Brain pericyte (primary cell): ENCODE measurements around the gene ROCK2.
"Not testable (repeated sequence)": the region's sequence is repeated elsewhere in the genome, so short reads cannot be mapped to it uniquely, and the experiment has no call there.

Source experiments
- DNase-seq: peaks from one replicate; pipeline ENCODE4 v3.0.0-alpha.2; 2012; ENCODE audit warnings: low read depth, low spot score

ROCK2 gene

DNA sequence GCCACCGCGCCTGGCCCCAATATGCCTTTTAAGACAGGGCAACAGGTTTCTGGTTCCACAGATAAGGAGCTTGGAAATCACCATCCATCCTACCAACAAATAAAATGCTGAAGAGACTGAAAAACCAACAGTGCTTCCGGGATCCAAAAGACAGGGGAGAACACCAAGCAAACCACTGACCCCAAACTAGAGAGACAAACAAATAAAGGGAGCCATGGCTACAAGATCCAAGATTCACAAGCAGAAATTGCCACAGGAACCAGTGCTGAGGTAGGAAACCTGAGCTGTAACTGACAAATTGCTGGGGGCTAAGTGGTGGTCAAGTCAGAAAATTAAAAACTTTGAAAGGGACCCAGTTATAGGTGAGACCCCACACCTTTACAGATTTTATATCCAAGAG is 76.5 kb downstream of the ROCK2 start:
- DNase-seq: no peak

DNA sequence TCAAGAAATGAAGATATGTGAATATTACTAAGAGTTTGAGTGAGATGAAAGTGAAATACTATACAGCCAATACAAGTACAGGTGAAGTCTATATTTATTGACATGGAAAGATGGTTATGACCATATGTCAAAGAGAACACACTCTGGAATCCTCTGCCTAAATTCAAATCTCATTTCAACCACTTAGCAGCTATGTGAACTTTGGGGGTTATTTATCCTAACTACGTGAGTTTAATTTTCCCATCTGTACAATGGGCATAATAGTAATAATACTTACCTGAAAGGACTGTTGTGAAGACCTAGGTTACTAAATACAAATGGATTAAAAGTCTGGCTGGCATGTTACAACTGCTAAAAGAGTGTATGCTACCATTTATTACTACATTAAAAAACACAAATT is 79.6 kb downstream of the ROCK2 start:
- no peak for DNase-seq

DNA sequence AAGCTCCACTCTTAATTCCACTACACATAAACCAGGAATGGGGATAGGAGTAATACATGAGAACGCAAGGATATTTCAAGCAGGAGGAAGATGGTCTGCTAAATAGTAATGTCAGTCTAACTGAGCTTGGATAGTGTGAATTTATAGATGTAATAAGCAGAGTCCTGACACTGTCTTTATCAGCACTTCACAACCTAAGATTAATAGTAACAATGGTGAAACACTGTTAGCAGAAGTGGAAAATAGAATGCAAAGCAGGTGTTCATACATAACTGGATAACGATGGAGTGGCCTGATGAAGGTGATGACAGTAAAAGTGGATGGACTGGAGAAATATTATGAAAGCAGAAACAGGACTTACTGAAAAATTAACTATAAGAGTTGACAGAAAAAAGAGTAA is 80.4 kb downstream of the ROCK2 start:
- no peak for DNase-seq

DNA sequence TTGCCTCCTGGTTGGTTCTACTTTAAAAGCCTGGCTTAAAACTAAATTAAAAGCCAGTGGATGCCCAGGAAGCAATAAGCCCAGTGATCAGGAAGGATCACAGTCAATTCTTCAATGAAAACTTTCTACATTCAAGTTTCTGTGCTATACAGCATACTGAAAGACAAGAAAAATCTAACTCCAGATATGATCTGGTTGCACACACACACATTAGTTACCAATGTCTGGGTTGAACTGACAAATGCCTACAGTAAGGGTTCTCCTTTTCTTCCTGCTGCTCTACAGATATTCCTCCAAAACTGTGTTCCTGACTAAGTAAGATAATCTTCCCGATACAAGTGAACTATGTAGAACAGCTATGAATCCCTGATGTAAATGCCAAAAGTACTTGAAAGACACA is 81.3 kb downstream of the ROCK2 start:
- DNase-seq: no peak

DNA sequence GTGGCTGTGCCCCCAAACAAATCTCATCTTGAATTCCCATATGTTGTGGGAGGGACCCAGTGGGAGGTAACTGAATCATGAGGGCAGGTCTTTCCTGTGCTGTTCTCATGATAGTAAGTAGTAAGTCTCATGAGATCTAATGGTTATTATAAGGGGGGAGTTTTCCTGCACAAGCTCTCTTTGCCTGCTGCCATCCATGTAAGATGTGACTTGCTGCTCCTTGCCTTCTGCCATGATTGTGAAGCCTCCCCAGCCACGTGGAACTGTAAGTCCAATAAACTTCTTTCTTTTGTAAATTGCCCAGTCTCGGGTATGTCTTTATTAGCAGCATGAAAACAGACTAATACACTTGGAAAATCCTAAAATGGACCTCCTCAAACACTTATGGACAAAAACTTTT is 82.0 kb downstream of the ROCK2 start:
- not testable (repeated sequence) for DNase-seq

DNA sequence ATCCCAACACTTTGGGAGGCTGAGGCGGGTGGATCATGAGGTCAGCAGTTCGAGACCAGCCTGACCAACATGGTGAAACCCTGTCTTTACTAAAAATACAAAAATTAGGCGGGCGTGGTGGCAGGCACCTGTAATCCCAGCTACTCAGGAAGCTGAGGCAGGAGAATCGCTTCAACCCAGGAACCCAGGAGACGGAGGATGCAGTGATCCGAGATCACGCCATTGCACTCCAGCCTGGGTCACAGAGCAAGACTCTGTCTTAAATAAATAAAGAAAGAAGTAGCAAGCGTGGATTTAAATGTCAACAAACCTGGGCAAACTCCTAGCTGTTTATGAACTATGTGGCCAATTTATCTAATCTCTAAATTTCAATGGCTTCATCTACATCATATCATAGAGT is 82.9 kb downstream of the ROCK2 start:
- not testable (repeated sequence) for DNase-seq

DNA sequence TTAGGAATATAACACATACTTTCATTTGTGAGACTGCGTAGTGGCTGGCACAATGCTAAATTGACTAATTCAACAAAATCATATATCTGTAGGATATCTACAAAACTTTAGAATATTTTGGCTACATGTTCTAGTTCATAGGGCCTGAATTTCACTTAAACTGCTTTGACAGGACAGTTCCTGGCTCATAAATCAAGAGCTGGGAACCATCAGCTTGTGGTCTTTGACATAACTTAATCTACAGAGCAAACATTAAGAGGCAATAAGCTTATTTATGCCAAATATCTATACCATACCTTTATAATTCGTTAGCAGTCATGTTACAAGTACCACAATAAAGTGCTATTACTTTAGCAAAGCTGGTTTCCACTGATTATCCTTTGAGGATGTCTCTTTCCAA is 83.5 kb downstream of the ROCK2 start:
- DNase-seq: no peak

DNA sequence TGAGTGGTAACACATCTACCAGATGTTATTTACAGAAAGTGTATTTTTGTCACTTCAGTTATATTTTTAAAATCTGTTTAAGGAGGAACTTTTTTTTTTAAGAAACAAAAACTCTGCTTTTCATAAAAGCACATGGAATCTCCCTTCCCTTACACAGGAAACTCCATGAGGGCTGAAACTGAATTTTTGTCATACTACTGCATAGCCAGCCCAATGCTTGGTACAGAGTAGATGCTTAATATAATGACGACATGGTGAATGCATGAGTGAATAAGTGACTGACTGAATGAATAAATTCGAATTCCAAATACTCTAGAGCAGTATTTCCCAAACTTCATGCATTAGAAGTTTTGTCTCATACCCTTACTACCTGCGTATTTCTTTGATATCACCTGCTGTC is 86.5 kb downstream of the ROCK2 start:
- DNase-seq: no peak

DNA sequence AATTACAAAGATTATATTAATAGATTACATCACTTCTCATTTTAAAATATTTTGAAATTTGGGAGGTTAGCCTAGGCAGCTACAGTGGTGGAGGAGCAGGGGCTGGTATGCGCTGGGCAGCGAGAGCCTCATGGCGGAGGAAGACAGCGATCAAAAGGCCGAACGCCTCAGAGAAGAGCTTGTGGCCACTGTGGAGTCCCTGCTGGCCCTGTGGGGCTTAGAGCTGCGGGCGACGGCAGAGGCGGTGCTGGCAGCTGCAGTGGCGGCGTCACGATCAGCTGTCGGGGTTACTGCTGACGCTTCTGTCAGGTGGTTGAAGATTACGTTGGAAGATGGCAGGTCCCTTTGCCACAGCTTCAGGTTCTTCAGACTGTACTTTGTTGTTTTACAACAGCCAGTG is 87.4 kb downstream of the ROCK2 start:
- DNase-seq: no peak

DNA sequence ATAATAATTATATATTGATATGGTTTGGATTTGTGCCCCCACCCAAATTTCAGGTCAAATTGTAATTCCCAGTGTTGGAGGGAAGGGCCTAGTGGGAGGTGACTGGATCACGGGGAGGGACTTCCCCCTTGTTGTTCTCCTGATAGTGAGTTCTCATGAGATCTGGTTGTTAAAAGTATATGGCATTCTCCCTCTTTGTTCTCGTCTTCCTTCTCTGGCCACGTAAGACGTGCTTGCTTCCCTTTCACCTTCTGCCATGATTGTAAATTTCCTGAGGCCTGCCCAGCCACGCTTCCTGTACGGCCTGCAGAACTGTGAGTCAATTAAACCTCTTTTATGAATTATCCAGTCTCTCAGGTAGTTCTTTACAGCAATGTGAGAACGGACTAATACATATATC is 88.3 kb downstream of the ROCK2 start:
- DNase-seq: no peak

DNA sequence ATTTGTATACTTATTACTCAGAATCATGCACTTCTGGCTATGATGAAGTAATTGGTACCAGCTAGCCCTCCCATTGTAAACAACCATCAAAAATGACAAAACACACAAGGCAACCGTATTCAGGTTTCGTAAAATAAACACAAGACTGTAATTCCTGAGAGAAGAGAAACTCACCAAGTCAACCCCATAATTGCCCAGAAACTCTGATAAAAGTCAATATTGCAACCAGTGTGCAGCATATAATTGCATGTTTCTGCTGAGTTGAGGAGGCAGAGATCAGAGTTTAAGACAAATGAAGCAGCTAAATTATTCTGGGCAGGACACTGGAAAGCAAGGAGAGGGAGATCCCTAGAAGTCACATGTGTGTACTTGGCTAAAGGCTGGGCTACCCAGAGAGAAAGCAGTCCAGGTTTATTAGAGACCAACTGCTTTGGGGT is 90.3 kb downstream of the ROCK2 start:
- DNase-seq: no peak

DNA sequence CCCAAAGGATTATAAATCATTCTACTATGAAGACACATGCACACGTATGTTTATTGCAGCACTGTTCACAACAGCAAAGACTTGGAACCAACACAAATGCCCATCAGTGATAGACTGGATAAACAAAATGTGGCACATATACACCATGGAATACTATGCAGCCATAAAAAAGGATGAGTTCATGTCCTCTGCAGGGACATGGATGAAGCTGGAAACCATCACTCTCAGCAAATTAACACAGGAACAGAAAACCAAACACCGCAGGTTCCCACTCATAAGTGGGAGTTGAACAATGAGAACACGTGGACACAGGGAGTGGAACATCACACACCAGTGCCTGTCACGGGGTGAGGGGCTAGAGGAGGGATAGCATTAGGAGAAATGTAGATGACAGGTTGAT is 92.0 kb downstream of the ROCK2 start:
- not testable (repeated sequence) for DNase-seq

DNA sequence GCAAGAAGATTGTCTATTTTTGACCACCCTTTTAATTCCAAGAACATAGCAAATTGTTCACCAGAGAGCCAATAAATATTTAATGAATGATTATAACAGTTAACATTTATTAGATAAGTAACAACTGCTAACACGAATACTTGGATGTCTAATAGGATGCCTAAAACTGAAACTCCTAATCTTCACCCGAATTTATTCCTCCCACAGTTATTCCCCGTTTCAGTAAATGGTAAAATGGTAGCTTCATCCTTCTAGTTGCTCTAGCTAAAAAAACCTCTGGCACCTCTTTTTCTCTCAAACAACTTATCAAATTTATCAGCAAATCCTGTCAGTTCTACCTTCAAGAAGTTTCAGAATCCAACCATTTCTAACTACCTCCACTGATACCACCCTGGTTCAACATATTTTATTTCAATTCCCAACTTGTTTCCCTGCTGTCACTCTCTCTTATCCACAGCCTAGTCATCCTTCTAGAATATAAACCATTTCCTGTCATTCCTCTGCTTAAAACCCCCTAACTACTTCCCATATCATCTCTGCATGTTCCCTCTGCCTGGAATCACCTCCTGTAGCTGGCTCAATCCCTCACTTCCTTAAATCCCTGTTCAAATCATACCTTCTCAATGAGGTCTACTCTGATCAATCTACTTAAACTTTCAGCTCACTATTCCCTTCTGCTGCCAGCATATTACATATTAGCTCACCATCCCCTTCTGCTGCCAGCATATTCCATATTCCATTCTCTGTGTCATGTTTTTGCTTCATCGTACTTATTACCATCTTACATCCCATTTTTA is 93.8 kb downstream of the ROCK2 start:
- DNase-seq: no peak

DNA sequence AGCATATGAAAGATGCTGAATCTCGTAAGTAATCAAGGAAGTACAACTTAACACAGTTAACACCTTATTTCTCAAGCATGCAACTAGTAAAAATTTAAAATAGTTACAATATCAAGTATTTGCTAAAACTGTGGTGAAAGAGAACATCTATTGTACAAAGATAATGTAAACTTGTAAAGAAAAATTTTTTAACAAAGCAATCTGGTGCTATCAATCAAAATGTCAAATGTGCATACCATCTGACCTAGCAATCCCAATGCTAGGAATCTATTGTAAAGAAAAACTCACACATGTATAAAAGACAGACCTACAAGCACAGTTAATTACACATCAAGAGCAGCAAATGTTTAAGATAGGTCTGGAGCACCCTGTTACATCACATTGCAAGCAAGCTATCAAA is 99.1 kb downstream of the ROCK2 start:
- DNase-seq: no peak

DNA sequence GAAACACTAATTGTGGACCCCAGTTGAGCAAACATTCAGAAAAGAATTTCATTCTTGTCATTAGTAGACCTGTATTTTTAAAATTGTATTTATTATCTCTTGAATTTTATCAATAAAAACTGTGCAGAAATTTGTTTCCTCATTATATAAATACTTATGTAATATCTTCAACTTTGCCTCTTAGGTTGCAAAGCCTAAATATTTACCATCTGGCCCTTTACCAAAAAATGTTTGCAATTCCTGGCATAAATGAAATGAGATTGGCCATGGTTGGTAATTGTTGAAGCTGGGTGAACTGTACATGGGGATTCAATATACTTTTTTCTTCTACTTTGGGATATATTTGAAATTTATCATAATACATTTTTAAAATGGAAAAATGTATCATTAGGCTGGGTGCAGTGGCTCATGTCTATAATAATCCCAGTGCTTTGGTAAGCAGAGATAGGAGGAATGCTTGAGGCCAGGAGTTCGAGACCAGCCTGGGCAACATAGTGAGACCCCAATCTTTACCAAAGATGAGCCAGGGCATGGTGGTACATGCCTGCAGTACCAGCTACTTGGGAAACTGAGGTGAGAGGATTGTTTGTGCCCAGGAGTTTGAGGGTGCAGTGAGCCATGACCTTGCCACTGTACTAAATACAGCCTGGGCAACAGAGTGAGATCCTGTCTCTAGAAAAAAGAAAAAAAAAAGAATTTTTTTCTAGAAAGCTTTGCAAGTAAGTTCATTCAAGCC is 100.2 kb downstream of the ROCK2 start:
- DNase-seq: no peak

DNA sequence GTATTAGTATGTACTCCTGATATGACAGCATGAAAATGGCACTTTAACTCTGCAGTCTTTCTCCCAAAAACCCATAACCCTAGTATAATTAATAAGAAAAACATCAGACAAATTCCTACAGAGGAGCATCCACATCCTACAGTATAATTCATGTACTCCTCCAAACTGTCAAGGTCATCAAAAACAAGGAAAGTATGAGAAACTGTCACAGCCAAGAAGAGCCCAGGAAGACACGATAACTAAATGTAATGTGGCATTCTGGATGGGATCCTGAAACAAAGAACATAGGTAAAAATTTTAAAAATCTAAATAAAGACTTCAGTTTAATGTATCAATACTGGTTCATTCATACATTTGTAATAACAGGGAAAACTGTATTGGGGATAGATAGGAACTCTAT is 100.9 kb downstream of the ROCK2 start:
- DNase-seq: no peak

DNA sequence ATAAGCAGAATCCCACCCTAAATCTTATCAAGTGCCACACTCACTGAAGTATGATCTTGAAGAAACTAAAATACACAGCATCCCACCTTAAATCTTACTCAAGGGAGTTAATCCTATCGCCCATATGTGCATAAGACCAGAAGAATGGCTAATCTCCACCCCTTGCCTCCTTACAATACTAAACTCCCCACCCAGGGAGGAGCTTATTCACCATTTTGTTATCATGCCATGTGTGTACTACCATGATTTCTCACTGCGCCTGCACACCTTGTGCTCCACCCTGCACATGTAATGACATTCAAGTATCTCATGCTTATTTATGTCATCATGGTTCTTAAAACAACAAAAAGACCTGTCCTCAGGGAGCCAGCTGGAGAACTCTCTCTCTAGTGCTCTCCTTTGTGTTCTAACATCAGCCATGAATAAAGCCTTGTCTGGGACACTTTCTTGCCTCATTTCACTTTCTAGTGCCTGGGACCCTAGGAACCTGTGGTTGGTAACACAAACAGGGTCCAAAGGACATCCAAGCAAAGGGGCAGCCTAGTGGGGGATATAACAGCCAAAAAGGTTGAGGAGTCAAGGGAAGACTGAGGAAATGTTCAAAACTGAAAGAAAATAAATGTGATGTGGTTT is 101.8 kb downstream of the ROCK2 start:
- no peak for DNase-seq

DNA sequence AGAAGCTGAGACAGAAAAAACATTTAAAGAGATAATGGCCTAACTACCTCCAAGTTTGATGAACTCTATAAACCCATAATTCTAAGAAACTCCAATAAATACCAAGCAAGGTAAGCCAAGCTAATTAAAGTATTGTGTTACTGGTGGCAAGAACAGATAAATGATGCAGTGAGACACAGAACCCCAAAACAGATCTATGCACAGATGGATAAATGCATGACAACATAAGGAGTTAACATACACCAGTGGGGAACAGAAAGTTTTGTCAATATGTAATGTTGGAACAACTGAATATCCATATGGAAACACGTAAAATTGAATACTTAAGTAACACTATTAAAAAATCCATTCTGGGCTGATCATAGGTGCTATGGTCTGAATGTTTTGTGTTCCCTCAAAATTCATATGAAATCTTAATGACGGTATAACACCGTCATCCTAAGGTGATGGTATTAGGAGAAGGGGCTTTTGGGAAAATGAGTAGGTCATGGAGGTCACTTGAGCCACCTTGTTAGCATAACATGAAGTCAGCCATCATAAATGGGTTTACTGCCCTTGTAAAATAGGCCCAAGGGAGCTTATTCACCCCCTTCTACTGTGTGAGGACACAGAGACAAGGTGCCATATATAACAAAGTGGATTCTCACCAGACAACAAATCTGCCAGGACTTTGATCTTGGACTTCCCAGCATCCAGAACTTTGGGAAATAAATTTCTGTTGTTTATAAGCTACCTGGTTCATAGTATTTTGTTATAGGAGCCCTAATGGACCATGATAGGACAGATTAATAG is 102.8 kb downstream of the ROCK2 start:
- DNase-seq: no peak

DNA sequence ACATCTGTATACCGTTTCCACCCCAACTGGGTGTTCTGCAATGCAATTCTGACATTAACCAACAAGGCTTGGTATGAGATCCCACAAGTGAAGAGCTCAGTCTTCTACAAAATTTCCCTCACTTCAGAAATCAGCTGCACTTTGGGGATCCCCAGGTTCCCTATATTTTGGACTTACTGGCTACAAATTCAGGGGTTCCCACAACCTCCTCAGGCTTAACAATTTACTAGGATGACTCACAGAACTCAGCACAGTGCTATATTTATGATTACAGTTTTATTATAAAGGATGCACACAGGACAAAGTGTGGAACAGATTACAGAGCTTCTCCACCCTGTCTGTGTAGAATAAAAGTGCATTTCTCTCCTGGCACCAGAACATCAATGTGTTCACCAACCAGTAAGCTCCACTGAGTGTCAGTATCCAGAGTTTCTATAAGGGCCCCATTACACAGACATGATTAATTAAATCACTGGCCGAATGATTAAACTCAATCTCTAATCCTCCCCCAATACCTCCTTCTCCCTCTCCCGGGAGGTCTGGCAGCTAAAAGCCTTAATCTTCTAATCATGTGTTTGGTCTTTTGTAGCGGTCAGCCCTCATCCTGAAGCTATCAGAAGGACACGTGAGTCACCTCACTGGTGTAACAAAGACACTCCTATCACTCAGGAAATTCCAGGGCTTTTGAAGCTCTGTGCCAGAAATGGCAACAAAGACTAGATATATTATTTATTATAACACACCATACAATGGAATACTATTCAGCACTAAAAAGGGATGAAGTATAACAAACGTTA is 104.6 kb downstream of the ROCK2 start:
- no peak for DNase-seq

DNA sequence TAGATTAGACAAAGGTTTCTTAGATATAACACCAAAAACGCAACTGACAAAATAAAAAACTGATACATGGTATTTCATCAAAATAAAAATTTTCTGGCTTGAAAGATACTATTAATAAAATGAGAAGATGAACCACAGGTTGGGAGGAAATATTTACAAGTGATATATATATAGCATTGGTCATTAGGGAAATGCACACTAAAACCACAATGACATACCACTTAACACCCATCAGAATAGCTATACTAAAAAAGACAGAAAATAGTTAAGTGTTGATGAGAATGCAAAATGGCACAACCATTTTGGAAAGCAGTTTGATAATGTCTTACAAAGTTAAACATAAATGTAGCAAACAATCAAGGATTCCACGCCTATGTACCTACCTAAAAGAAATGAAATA is 105.3 kb downstream of the ROCK2 start:
- DNase-seq: no peak

DNA sequence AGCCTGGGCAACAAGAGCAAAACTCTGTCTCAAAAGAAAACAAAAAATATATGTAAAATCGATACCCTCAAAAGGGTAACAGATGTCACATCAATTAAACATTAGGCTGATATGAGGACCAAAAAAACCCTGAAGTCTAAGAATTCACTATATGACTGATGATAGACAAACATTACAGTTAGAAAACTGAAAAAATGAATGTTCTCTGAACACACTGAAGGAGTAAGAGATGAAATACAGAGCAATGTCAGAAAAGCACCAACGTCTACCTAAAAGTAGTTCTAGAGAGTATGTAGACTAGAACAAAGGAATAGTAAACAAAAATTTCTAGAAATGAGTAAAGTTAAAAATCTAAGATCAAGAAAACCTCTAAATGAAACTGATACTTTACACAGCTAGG is 107.3 kb downstream of the ROCK2 start:
- DNase-seq: no peak
